K562 (cell line): ENCODE measurements around the gene IMPDH2. TPM values are rescaled to one million over a fixed set of nuclear protein-coding genes. Genes with fewer than 3 reads are reported as not detected.

Source experiments
- DIDO1 ChIP-seq: fragments of 450-650 bp; IDR thresholded peaks from 2 replicates; pipeline ENCODE4 v1.6.1; 2016; ENCODE audit warnings: low read depth, missing biosample characterization, missing genetic modification characterization
- ELF2 ChIP-seq: fragments of 250-450 bp; sonication (Bioruptor Pico); IDR thresholded peaks from 2 replicates; pipeline ENCODE4 v1.5.0; 2021; ENCODE audit warnings: mild to moderate bottlenecking
- EP300 ChIP-seq: IDR thresholded peaks from 2 replicates; pipeline ENCODE4 v1.6.1; 2012; ENCODE audit warnings: low read length, improper control_type of control experiment
- ESRRB ChIP-seq: fragments of 250-450 bp; sonication (Bioruptor Pico); IDR thresholded peaks from 2 replicates; pipeline ENCODE4 v1.5.0; 2020; ENCODE audit warnings: mild to moderate bottlenecking, moderate library complexity, borderline replicate concordance
- FOSL1 ChIP-seq: fragments of 200-800 bp; sonication (Bioruptor generic); conservative IDR thresholded peaks from 2 replicates; pipeline ENCODE4 v1.6.1; 2016; ENCODE audit warnings: missing genetic modification characterization, missing compliant biosample characterization
- MCM3 ChIP-seq: fragments of 450-650 bp; IDR thresholded peaks from 2 replicates; pipeline ENCODE4 v1.6.1; 2016
- polyA plus RNA-seq, 8 experiments: library from polyadenylated mRNA; depleted of rRNA in 4 of 8; stranded (reverse) in 5 of 8; unstranded in 3 of 8; fragments of >200 nt; fragmentation: Nextera tagmentation in 2 of 8; fragmentation: Illumina TruSeq in 1 of 8; extraction: Ambion mirVana in 2 of 8; extraction: Trizol in 1 of 8; gene quantifications; 2 replicates each; pipeline versions ENCODE4 v1.2.1 to v1.2.3, GENCODE V29; 2011 to 2014; ENCODE audit warnings: inconsistent platforms in 1 of 8, missing spikeins in 1 of 8
- total RNA-seq, 7 experiments: library from RNA; depleted of rRNA in 6 of 7; stranded (reverse); fragments of >200 nt in 6 of 7; fragmentation: Illumina TruSeq in 2 of 7; extraction: Trizol in 2 of 7; gene quantifications; 2 replicates each; pipeline versions ENCODE4 v1.2.1 to v1.2.3, GENCODE V29; 2011 to 2021; ENCODE audit warnings: low replicate concordance in 1 of 7
- TF ChIP-seq, protein P1 (sequence below): fragments of 450-650 bp; IDR thresholded peaks from 2 replicates; pipeline ENCODE4 v1.6.1; 2016; ENCODE audit warnings: mild to moderate bottlenecking, moderate library complexity
- TF ChIP-seq, protein P2 (sequence below): fragments of 250-450 bp; sonication (Bioruptor Pico); IDR thresholded peaks from 2 replicates; pipeline ENCODE4 v1.4.0; 2020; ENCODE audit warnings: mild to moderate bottlenecking, moderate library complexity
- TF ChIP-seq, protein P3 (sequence below): sonication (generic); formaldehyde crosslinking; IDR thresholded peaks from 2 replicates; pipeline ENCODE4 v1.9.0; 2022; ENCODE audit warnings: mild to moderate bottlenecking, missing genetic modification reagents
- TF ChIP-seq, protein P4 (sequence below): fragments of 250-450 bp; sonication (Bioruptor Pico); IDR thresholded peaks from 2 replicates; pipeline ENCODE4 v1.8.0; 2021; ENCODE audit warnings: borderline replicate concordance, mild to moderate bottlenecking, moderate library complexity; ENCODE audit not compliant: poor library complexity, severe bottlenecking

IMPDH2 gene
- total and polyA plus RNA-seq, 9 of the 15 experiments (the other 6 are each of a cell fraction or from before 2014, with no cell fraction given) = 318 to 507 (median 366) TPM

DNA sequence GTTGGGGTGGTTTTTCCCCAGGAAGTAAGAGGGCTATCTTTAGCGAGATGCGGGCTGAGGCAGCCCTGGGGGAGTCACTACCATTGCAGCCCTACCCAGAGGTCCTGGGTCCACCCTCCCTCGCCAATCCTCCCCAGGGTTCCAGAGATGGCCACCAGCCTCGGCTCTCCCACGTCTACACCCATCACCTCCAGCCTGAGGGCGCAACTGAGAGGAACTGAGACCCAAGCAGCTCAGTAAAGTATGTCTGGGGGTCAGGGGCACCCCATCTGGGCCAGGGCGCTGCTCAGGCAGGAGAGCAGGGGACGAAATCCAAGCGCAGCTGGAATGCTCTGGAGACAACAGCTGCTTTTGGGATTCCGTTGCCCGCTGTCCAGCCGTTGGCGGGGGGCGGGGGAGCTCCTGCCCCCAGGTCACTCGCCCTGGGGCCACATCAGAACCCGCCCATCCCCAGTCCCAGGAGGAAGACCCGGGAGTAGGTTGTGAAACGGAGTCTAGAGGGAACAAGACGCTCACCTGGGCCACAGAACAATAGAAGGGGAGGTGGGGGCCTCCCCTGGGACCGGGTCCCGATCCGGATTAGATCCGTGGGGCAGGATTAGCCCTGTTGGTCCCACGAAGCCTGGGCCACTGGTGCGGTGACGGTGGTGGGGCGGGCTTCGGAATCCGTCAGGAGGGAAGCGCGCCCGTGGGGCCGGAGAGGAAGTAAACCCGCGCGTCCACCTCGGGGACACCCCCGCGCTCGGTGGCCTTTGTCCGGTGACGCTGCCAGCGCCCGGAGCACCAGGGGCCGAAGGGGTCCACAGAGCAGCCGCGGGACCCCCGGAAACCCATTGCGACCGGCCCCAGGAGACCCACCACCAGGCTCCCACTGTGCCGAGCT is 8.6 kb downstream of the IMPDH2 start (continued):
- TF ChIP-seq, protein P1, sequence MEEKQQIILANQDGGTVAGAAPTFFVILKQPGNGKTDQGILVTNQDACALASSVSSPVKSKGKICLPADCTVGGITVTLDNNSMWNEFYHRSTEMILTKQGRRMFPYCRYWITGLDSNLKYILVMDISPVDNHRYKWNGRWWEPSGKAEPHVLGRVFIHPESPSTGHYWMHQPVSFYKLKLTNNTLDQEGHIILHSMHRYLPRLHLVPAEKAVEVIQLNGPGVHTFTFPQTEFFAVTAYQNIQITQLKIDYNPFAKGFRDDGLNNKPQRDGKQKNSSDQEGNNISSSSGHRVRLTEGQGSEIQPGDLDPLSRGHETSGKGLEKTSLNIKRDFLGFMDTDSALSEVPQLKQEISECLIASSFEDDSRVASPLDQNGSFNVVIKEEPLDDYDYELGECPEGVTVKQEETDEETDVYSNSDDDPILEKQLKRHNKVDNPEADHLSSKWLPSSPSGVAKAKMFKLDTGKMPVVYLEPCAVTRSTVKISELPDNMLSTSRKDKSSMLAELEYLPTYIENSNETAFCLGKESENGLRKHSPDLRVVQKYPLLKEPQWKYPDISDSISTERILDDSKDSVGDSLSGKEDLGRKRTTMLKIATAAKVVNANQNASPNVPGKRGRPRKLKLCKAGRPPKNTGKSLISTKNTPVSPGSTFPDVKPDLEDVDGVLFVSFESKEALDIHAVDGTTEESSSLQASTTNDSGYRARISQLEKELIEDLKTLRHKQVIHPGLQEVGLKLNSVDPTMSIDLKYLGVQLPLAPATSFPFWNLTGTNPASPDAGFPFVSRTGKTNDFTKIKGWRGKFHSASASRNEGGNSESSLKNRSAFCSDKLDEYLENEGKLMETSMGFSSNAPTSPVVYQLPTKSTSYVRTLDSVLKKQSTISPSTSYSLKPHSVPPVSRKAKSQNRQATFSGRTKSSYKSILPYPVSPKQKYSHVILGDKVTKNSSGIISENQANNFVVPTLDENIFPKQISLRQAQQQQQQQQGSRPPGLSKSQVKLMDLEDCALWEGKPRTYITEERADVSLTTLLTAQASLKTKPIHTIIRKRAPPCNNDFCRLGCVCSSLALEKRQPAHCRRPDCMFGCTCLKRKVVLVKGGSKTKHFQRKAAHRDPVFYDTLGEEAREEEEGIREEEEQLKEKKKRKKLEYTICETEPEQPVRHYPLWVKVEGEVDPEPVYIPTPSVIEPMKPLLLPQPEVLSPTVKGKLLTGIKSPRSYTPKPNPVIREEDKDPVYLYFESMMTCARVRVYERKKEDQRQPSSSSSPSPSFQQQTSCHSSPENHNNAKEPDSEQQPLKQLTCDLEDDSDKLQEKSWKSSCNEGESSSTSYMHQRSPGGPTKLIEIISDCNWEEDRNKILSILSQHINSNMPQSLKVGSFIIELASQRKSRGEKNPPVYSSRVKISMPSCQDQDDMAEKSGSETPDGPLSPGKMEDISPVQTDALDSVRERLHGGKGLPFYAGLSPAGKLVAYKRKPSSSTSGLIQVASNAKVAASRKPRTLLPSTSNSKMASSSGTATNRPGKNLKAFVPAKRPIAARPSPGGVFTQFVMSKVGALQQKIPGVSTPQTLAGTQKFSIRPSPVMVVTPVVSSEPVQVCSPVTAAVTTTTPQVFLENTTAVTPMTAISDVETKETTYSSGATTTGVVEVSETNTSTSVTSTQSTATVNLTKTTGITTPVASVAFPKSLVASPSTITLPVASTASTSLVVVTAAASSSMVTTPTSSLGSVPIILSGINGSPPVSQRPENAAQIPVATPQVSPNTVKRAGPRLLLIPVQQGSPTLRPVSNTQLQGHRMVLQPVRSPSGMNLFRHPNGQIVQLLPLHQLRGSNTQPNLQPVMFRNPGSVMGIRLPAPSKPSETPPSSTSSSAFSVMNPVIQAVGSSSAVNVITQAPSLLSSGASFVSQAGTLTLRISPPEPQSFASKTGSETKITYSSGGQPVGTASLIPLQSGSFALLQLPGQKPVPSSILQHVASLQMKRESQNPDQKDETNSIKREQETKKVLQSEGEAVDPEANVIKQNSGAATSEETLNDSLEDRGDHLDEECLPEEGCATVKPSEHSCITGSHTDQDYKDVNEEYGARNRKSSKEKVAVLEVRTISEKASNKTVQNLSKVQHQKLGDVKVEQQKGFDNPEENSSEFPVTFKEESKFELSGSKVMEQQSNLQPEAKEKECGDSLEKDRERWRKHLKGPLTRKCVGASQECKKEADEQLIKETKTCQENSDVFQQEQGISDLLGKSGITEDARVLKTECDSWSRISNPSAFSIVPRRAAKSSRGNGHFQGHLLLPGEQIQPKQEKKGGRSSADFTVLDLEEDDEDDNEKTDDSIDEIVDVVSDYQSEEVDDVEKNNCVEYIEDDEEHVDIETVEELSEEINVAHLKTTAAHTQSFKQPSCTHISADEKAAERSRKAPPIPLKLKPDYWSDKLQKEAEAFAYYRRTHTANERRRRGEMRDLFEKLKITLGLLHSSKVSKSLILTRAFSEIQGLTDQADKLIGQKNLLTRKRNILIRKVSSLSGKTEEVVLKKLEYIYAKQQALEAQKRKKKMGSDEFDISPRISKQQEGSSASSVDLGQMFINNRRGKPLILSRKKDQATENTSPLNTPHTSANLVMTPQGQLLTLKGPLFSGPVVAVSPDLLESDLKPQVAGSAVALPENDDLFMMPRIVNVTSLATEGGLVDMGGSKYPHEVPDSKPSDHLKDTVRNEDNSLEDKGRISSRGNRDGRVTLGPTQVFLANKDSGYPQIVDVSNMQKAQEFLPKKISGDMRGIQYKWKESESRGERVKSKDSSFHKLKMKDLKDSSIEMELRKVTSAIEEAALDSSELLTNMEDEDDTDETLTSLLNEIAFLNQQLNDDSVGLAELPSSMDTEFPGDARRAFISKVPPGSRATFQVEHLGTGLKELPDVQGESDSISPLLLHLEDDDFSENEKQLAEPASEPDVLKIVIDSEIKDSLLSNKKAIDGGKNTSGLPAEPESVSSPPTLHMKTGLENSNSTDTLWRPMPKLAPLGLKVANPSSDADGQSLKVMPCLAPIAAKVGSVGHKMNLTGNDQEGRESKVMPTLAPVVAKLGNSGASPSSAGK = no peak
- TF ChIP-seq ELF2 (no peak), DIDO1 (tag) (no peak), EP300 (no peak), ESRRB (CRISPR knock-in tag) (no peak), MCM3 (no peak), FOSL1 (no peak)
- TF ChIP-seq, protein P2, sequence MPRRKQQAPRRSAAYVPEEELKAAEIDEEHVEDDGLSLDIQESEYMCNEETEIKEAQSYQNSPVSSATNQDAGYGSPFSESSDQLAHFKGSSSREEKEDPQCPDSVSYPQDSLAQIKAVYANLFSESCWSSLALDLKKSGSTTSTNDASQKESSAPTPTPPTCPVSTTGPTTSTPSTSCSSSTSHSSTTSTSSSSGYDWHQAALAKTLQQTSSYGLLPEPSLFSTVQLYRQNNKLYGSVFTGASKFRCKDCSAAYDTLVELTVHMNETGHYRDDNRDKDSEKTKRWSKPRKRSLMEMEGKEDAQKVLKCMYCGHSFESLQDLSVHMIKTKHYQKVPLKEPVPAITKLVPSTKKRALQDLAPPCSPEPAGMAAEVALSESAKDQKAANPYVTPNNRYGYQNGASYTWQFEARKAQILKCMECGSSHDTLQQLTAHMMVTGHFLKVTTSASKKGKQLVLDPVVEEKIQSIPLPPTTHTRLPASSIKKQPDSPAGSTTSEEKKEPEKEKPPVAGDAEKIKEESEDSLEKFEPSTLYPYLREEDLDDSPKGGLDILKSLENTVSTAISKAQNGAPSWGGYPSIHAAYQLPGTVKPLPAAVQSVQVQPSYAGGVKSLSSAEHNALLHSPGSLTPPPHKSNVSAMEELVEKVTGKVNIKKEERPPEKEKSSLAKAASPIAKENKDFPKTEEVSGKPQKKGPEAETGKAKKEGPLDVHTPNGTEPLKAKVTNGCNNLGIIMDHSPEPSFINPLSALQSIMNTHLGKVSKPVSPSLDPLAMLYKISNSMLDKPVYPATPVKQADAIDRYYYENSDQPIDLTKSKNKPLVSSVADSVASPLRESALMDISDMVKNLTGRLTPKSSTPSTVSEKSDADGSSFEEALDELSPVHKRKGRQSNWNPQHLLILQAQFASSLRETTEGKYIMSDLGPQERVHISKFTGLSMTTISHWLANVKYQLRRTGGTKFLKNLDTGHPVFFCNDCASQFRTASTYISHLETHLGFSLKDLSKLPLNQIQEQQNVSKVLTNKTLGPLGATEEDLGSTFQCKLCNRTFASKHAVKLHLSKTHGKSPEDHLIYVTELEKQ (CRISPR knock-in tag) = no peak
- TF ChIP-seq, protein P3, sequence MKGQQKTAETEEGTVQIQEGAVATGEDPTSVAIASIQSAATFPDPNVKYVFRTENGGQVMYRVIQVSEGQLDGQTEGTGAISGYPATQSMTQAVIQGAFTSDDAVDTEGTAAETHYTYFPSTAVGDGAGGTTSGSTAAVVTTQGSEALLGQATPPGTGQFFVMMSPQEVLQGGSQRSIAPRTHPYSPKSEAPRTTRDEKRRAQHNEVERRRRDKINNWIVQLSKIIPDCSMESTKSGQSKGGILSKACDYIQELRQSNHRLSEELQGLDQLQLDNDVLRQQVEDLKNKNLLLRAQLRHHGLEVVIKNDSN = no peak
- TF ChIP-seq, protein P4, sequence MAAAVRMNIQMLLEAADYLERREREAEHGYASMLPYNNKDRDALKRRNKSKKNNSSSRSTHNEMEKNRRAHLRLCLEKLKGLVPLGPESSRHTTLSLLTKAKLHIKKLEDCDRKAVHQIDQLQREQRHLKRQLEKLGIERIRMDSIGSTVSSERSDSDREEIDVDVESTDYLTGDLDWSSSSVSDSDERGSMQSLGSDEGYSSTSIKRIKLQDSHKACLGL (CRISPR knock-in tag) = no peak
